A549 (cell line): Measurements from ENCODE around the gene ENPP4. TPM values are rescaled to one million over a fixed set of nuclear protein-coding genes. Genes with fewer than 3 reads are reported as not detected.

Source experiments
- ATAC-seq, 2 experiments: fragments of 200-7000 bp in 1 of 2; fragments of >200 bp in 1 of 2; cut with Nextera tagmentation in 1 of 2; cut with Tn5 transposase in 1 of 2; 3 replicates each; pipeline versions ENCODE4 v1.8.0 to v1.9.1; 2018 to 2020; ENCODE audit warnings: mild to moderate bottlenecking in 1 of 2, moderate library complexity in 1 of 2
- CTCF ChIA-PET: fragments of 300-600 bp; sonication (Branson Sonifier 250); formaldehyde crosslinking; extraction: SDS; loops from one replicate; lab custom pipeline; 2021; ENCODE audit warnings: antibody characterized with exemption, inconsistent platforms; lab: Yijun Ruan, JAX
- POLR2A ChIA-PET: fragments of 350-600 bp; formaldehyde crosslinking; extraction: SDS; loops from one replicate; lab custom pipeline; 2021; ENCODE audit warnings: antibody characterized with exemption, inconsistent platforms; lab: Yijun Ruan, JAX
- DNase-seq, 2 experiments: peaks; one replicate each; pipeline versions ENCODE4 v3.0.0 to v3.0.0-alpha.2; 2011 to 2016; ENCODE audit warnings: low read depth in 1 of 2, low spot score in 1 of 2
- FAIRE-seq: peaks from 2 replicates; lab custom pipeline; 2011; peaks lifted over from hg19 to GRCh38; lab: Jason Lieb, UNC
- H3K27ac ChIP-seq, 2 experiments: fragments of >200 bp; sonication (Bioruptor Twin); formaldehyde crosslinking; 3 replicates each; pipeline ENCODE4 v1.5.1; 2016 to 2017
- H3K4me1 ChIP-seq: fragments of >200 bp; sonication (Bioruptor Twin); formaldehyde crosslinking; 3 replicates; pipeline ENCODE4 v1.6.1; 2016
- H3K4me2 ChIP-seq: fragments of >200 bp; sonication (Bioruptor Twin); formaldehyde crosslinking; 3 replicates; pipeline ENCODE4 v1.6.1; 2016
- H3K4me3 ChIP-seq: fragments of >200 bp; sonication (Bioruptor Twin); formaldehyde crosslinking; 3 replicates; pipeline ENCODE4 v1.5.1; 2016
- H3K9me3 ChIP-seq: fragments of >200 bp; sonication (Bioruptor Twin); formaldehyde crosslinking; 3 replicates; pipeline ENCODE4 v1.6.1; 2016
- CBX2 ChIP-seq: fragments of 200-600 bp; sonication (generic); IDR thresholded peaks from 2 replicates; pipeline ENCODE4 v1.6.1; 2016; ENCODE audit warnings: low read depth, mild to moderate bottlenecking, borderline replicate concordance
- CEBPB ChIP-seq, 2 experiments: fragments of >200 bp in 1 of 2; sonication (Bioruptor Twin) in 1 of 2; formaldehyde crosslinking in 1 of 2; IDR thresholded peaks; 2 replicates each; pipeline ENCODE4 v1.6.1; 2012 to 2016
- EP300 ChIP-seq, 2 experiments: fragments of >200 bp; sonication (Bioruptor Twin); formaldehyde crosslinking; IDR thresholded peaks; 2 replicates in 1 of 2; 3 replicates in 1 of 2; pipeline ENCODE4 v1.6.1; 2016 to 2017
- GATA3 ChIP-seq: IDR thresholded peaks from 2 replicates; pipeline ENCODE4 v1.6.1; 2012; ENCODE audit warnings: borderline replicate concordance
- HOXA7 ChIP-seq: fragments of 250-450 bp; sonication (Bioruptor Pico); IDR thresholded peaks from 2 replicates; pipeline ENCODE4 v1.5.0; 2020; ENCODE audit warnings: mild to moderate bottlenecking, moderate library complexity
- JUN ChIP-seq, 2 experiments: fragments of >200 bp; sonication (Bioruptor Twin); formaldehyde crosslinking; IDR thresholded peaks; 2 replicates in 1 of 2; 3 replicates in 1 of 2; pipeline ENCODE4 v1.6.1; 2016 to 2017
- KDM5A ChIP-seq: fragments of 200-600 bp; sonication (generic); IDR thresholded peaks from 2 replicates; pipeline ENCODE4 v1.6.1; 2016; ENCODE audit warnings: antibody characterized with exemption, mild to moderate bottlenecking
- NR3C1 ChIP-seq: fragments of >200 bp; sonication (Bioruptor Twin); formaldehyde crosslinking; IDR thresholded peaks from 3 replicates; pipeline ENCODE4 v1.6.1; 2017
- PHF8 ChIP-seq: fragments of 200-600 bp; sonication (generic); IDR thresholded peaks from 2 replicates; pipeline ENCODE4 v1.6.1; 2016; ENCODE audit warnings: low read depth, mild to moderate bottlenecking, antibody characterized with exemption, moderate library complexity, borderline replicate concordance
- POLR2AphosphoS2 ChIP-seq: conservative IDR thresholded peaks from 2 replicates; pipeline ENCODE4 v1.6.1; 2012; ENCODE audit warnings: low read length, improper control_type of control experiment, inconsistent platforms
- RAD21 ChIP-seq, 2 experiments: fragments of >200 bp in 1 of 2; sonication (Bioruptor Twin) in 1 of 2; formaldehyde crosslinking in 1 of 2; IDR thresholded peaks in 1 of 2; conservative IDR thresholded peaks in 1 of 2; 2 replicates in 1 of 2; 3 replicates in 1 of 2; pipeline ENCODE4 v1.6.1; 2012 to 2018; ENCODE audit warnings: inconsistent platforms in 1 of 2
- RARB ChIP-seq: fragments of 250-450 bp; sonication (Bioruptor Pico); IDR thresholded peaks from 2 replicates; pipeline ENCODE4 v1.8.0; 2021; ENCODE audit warnings: mild to moderate bottlenecking, moderate library complexity
- RNF2 ChIP-seq: fragments of 200-600 bp; sonication (generic); IDR thresholded peaks from 2 replicates; pipeline ENCODE4 v1.6.1; 2016; ENCODE audit warnings: low read depth, mild to moderate bottlenecking, antibody characterized with exemption, moderate library complexity, borderline replicate concordance
- SMC3 ChIP-seq: fragments of >200 bp; sonication (Bioruptor Twin); formaldehyde crosslinking; IDR thresholded peaks from 3 replicates; pipeline ENCODE4 v1.6.1; 2018; ENCODE audit warnings: inconsistent platforms
- SREBF2 ChIP-seq: fragments of 450-650 bp; IDR thresholded peaks from 2 replicates; pipeline ENCODE4 v1.6.1; 2014; ENCODE audit warnings: mild to moderate bottlenecking, moderate library complexity
- TFCP2L1 ChIP-seq: fragments of 250-450 bp; sonication (Bioruptor Pico); IDR thresholded peaks from 2 replicates; pipeline ENCODE4 v1.5.0; 2021; ENCODE audit warnings: mild to moderate bottlenecking
- TP53 ChIP-seq: fragments of 250-450 bp; sonication (Bioruptor Pico); IDR thresholded peaks from 2 replicates; pipeline ENCODE4 v1.5.0; 2021; ENCODE audit warnings: mild to moderate bottlenecking, moderate library complexity
- WGBS: methylation state at CpG from one replicate; pipeline ENCODE4 v1.1.6; 2017; ENCODE audit errors: missing lambda C conversion rate; 5-methylcytosine and 5-hydroxymethylcytosine counted together
- polyA plus RNA-seq, 4 experiments: library from polyadenylated mRNA; depleted of rRNA in 3 of 4; stranded (reverse); fragments of >200 nt; fragmentation: RNase III in 1 of 4; extraction: RNeasy Plus Mini Kit Qiagen cat#74134 plus additional on column Dnase treatment in 1 of 4; gene quantifications; 2 replicates in 3 of 4; 3 replicates in 1 of 4; pipeline ENCODE4 v1.2.3, GENCODE V29; 2011 to 2017
- TF ChIP-seq, protein P1 (sequence below): fragments of >200 bp; sonication (Bioruptor Twin); formaldehyde crosslinking; IDR thresholded peaks from 3 replicates; pipeline ENCODE4 v1.5.1; 2016
- TF ChIP-seq, protein P2 (sequence below): fragments of 150-350 bp; IDR thresholded peaks from 2 replicates; pipeline ENCODE4 v1.6.1; 2014; ENCODE audit warnings: low read depth, mild to moderate bottlenecking, low read length
- TF ChIP-seq, protein P3 (sequence below): fragments of 200-600 bp; sonication (generic); IDR thresholded peaks from 2 replicates; pipeline ENCODE4 v1.6.1; 2016; ENCODE audit warnings: antibody characterized with exemption, mild to moderate bottlenecking, moderate library complexity

ENPP4 gene
- polyA plus RNA-seq, 2 of the 4 experiments (the other 2 are of a cell fraction) = 0.65 to 1.0 TPM

DNA sequence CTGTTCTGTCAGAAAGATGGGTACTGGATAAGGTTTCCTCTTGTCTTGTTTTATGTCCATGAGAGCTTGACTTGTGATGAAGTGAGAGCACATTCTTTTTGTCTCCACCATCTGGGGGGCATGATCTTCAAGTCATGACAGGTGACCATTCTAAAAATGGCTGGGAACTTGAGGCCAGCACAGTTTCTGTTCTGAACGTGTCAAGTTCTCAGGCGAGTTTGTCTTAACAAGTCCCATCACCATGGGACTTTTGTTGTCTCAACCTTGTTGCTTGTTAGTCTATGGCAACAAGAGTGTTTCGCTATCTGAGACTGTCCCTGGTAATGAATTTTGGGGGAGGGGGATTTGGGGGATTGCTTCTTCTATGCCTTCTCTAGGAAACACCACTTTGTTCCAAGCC is 25.6 kb upstream of the ENPP4 start:
- CTCF ChIA-PET = interaction anchor here (1.1 to 1.5 kb wide), 2 partner anchors 14 to 887 kb away, joined by 3 to 4 read pairs; no protein-coding TSS in a partner anchor
- ATAC-seq = no peak
- Histone ChIP-seq H3K4me3 (no peak overlapping the region), H3K27ac (no peak overlapping the region), H3K9me3 (no peaks in the 10 kb centered on the region), H3K4me2 (no peak overlapping the region), H3K4me1 (no peaks in the 10 kb centered on the region)
- WGBS = 9% methylated on average over 3 of the region's 3 CpGs
- DNase-seq = no peak
- FAIRE-seq = no peak
- POLR2A ChIA-PET = no interaction called here
- no peak for TF ChIP-seq KDM5A
- TF ChIP-seq, protein P1, sequence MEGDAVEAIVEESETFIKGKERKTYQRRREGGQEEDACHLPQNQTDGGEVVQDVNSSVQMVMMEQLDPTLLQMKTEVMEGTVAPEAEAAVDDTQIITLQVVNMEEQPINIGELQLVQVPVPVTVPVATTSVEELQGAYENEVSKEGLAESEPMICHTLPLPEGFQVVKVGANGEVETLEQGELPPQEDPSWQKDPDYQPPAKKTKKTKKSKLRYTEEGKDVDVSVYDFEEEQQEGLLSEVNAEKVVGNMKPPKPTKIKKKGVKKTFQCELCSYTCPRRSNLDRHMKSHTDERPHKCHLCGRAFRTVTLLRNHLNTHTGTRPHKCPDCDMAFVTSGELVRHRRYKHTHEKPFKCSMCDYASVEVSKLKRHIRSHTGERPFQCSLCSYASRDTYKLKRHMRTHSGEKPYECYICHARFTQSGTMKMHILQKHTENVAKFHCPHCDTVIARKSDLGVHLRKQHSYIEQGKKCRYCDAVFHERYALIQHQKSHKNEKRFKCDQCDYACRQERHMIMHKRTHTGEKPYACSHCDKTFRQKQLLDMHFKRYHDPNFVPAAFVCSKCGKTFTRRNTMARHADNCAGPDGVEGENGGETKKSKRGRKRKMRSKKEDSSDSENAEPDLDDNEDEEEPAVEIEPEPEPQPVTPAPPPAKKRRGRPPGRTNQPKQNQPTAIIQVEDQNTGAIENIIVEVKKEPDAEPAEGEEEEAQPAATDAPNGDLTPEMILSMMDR = no peak
- TF ChIP-seq TFCP2L1 (CRISPR knock-in tag) = no peak
- TF ChIP-seq JUN (IDR thresholded peaks at IDR 0.05) = no peak
- TF ChIP-seq CEBPB (IDR thresholded peaks at IDR 0.05) = no peak

DNA sequence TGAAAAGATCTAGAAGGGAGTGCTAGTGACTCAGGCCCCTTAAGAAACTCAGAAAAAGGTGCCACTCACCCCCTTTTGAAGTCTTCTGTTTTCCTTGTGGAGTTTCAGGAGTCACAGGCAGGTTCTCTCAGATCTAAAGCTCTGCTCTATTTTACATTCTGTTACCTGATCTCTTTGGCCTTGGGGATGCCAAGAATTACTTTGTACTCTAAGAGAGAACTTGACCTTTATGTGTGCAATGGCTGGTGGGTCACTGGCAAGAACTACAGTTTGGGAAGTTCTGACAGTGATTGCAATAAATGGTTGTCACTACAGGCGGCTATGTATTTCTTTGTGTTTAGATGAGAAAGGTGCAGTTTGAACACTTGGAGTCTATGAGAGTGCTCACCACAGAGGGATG is 24.2 kb upstream of the ENPP4 start:
- ChIA-PET POLR2A (no interaction called here), CTCF (interaction anchor here (1.5 kb wide), 1 partner anchor 15 kb away, joined by 4 read pairs; no protein-coding TSS in a partner anchor)
- no peak for FAIRE-seq

DNA sequence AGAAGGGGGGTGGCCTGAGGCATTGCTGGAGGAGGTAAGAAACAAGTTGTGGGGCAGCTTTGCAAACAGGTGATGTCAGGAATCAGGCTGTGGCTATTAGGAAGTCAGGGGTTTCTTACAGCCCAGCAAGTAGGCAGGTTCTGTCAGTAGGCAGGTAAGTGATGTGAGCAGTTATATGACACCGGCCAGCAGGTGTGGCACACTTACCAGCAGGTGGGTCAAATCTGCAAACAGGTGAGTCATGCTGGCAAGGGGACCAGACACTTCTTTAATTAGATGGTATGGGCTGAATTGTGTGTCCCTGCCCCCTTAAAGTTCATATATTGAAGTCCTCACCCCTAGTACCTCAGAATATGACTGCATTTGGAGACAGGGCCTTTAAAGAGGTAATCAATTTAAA is 16.4 kb upstream of the ENPP4 start:
- DNase-seq = no peak
- ChIA-PET POLR2A (no interaction called here), CTCF (interaction anchor here (1.0 kb wide), 1 partner anchor 23 kb away, joined by 3 read pairs; no protein-coding TSS in a partner anchor)
- no peaks in the 10 kb centered on the region for H3K9me3 ChIP-seq
- no peak for FAIRE-seq
- no peaks in the 10 kb centered on the region for H3K4me1 ChIP-seq
- H3K27ac ChIP-seq = no peak overlapping the region
- ATAC-seq = no peak
- no peak for TF ChIP-seq HOXA7 (CRISPR knock-in tag)
- no peak for TF ChIP-seq RAD21 (conservative IDR thresholded peaks at IDR 0.05 in 1 of 2, IDR thresholded peaks at IDR 0.05 in 1 of 2)
- TF ChIP-seq EP300 (IDR thresholded peaks at IDR 0.05) = no peak
- no peak overlapping the region for H3K4me3 ChIP-seq
- H3K4me2 ChIP-seq = no peak overlapping the region
- WGBS = 50% methylated on average over 1 of the region's 1 CpG

More for the DNA sequence above, 24.2 kb upstream of the ENPP4 start:
- no peak for DNase-seq
- Histone ChIP-seq H3K4me1 (no peaks in the 10 kb centered on the region), H3K9me3 (no peaks in the 10 kb centered on the region), H3K27ac (no peak overlapping the region), H3K4me2 (no peak overlapping the region), H3K4me3 (no peak overlapping the region)
- no peak for TF ChIP-seq NR3C1
- no peak for TF ChIP-seq GATA3
- TF ChIP-seq, protein P2, sequence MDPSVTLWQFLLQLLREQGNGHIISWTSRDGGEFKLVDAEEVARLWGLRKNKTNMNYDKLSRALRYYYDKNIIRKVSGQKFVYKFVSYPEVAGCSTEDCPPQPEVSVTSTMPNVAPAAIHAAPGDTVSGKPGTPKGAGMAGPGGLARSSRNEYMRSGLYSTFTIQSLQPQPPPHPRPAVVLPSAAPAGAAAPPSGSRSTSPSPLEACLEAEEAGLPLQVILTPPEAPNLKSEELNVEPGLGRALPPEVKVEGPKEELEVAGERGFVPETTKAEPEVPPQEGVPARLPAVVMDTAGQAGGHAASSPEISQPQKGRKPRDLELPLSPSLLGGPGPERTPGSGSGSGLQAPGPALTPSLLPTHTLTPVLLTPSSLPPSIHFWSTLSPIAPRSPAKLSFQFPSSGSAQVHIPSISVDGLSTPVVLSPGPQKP = no peak
- TF ChIP-seq POLR2AphosphoS2 = no peak
- TF ChIP-seq SMC3 = no peak
- no peak for TF ChIP-seq CBX2
- TF ChIP-seq SREBF2 = no peak
- TF ChIP-seq PHF8 = no peak
- no peak for TF ChIP-seq CEBPB (IDR thresholded peaks at IDR 0.05)
- TF ChIP-seq RAD21 (conservative IDR thresholded peaks at IDR 0.05 in 1 of 2, IDR thresholded peaks at IDR 0.05 in 1 of 2) = no peak
- TF ChIP-seq, protein P3, sequence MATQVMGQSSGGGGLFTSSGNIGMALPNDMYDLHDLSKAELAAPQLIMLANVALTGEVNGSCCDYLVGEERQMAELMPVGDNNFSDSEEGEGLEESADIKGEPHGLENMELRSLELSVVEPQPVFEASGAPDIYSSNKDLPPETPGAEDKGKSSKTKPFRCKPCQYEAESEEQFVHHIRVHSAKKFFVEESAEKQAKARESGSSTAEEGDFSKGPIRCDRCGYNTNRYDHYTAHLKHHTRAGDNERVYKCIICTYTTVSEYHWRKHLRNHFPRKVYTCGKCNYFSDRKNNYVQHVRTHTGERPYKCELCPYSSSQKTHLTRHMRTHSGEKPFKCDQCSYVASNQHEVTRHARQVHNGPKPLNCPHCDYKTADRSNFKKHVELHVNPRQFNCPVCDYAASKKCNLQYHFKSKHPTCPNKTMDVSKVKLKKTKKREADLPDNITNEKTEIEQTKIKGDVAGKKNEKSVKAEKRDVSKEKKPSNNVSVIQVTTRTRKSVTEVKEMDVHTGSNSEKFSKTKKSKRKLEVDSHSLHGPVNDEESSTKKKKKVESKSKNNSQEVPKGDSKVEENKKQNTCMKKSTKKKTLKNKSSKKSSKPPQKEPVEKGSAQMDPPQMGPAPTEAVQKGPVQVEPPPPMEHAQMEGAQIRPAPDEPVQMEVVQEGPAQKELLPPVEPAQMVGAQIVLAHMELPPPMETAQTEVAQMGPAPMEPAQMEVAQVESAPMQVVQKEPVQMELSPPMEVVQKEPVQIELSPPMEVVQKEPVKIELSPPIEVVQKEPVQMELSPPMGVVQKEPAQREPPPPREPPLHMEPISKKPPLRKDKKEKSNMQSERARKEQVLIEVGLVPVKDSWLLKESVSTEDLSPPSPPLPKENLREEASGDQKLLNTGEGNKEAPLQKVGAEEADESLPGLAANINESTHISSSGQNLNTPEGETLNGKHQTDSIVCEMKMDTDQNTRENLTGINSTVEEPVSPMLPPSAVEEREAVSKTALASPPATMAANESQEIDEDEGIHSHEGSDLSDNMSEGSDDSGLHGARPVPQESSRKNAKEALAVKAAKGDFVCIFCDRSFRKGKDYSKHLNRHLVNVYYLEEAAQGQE = no peak
- TF ChIP-seq RARB (CRISPR knock-in tag) = no peak
- no peak for TF ChIP-seq RNF2
- no peak for TF ChIP-seq TP53
- no peak for ATAC-seq
- 70% methylated on average over 1 of the region's 1 CpG for WGBS
